Hepatocyte (in vitro differentiated cells): ENCODE results near the gene NXPH4. TPM values are rescaled to one million over a fixed set of nuclear protein-coding genes. Genes with fewer than 3 reads are reported as not detected.

Experiments
- DNase-seq: peaks from one replicate; pipeline ENCODE4 v3.0.0-alpha.2; 2016; ENCODE audit warnings: low spot score
- H2AFZ ChIP-seq: fragments of 200-600 bp; sonication (generic); 2 replicates; pipeline ENCODE4 v1.6.0; 2016; ENCODE audit warnings: antibody characterized with exemption, mild to moderate bottlenecking
- H3K27ac ChIP-seq: fragments of 200-600 bp; sonication (generic); 2 replicates; pipeline ENCODE4 v1.5.1; 2016; ENCODE audit warnings: mild to moderate bottlenecking
- H3K27me3 ChIP-seq: fragments of 200-600 bp; sonication (generic); 2 replicates; pipeline ENCODE4 v1.6.1; 2016
- H3K36me3 ChIP-seq: fragments of 200-600 bp; sonication (generic); replicated peaks from 2 replicates; pipeline ENCODE4 v1.5.1; 2016; ENCODE audit warnings: low read depth; ENCODE audit not compliant: insufficient read depth
- H3K4me1 ChIP-seq: fragments of 200-600 bp; sonication (generic); 2 replicates; pipeline ENCODE4 v1.5.1; 2016; ENCODE audit warnings: mild to moderate bottlenecking, moderate library complexity; ENCODE audit not compliant: insufficient read depth
- H3K4me2 ChIP-seq: fragments of 200-600 bp; sonication (generic); 2 replicates; pipeline ENCODE4 v1.6.0; 2016
- H3K4me3 ChIP-seq: fragments of 200-600 bp; sonication (generic); 2 replicates; pipeline ENCODE4 v1.5.1; 2016; ENCODE audit warnings: mild to moderate bottlenecking
- H3K79me2 ChIP-seq: fragments of 200-600 bp; sonication (generic); 2 replicates; pipeline ENCODE4 v1.6.0; 2017; ENCODE audit warnings: mild to moderate bottlenecking
- H3K9me2 ChIP-seq: fragments of 200-600 bp; sonication (generic); replicated peaks from 2 replicates; pipeline ENCODE4 v1.6.0; 2017; ENCODE audit warnings: mild to moderate bottlenecking; ENCODE audit not compliant: insufficient read depth
- H3K9me3 ChIP-seq: fragments of 200-600 bp; sonication (generic); 2 replicates; pipeline ENCODE4 v1.5.1; 2016; ENCODE audit warnings: low read depth, mild to moderate bottlenecking
- H4K20me1 ChIP-seq: fragments of 200-600 bp; sonication (generic); 2 replicates; pipeline ENCODE4 v1.6.0; 2016; ENCODE audit warnings: mild to moderate bottlenecking; ENCODE audit not compliant: insufficient read depth, poor library complexity, severe bottlenecking
- CTCF ChIP-seq: fragments of 200-600 bp; sonication (generic); IDR thresholded peaks from 2 replicates; pipeline ENCODE4 v1.5.1; 2016; ENCODE audit warnings: antibody characterized with exemption, mild to moderate bottlenecking; ENCODE audit not compliant: poor library complexity
- EZH2 ChIP-seq: fragments of 200-600 bp; sonication (generic); IDR thresholded peaks from 2 replicates; pipeline ENCODE4 v1.6.1; 2016; ENCODE audit warnings: antibody characterized with exemption, mild to moderate bottlenecking, borderline replicate concordance
- EZH2phosphoT487 ChIP-seq: fragments of 200-600 bp; sonication (generic); IDR thresholded peaks from one replicate; pipeline ENCODE4 v1.6.1; 2018; ENCODE audit warnings: antibody characterized with exemption, mild to moderate bottlenecking, low read depth, moderate library complexity; ENCODE audit not compliant: unreplicated experiment, severe bottlenecking
- WGBS: methylation state at CpG from one replicate; pipeline ENCODE4 v1.1.6; 2016; ENCODE audit warnings: low lambda C conversion rate; ENCODE audit errors: missing lambda C conversion rate; 5-methylcytosine and 5-hydroxymethylcytosine counted together
- polyA plus RNA-seq: library from polyadenylated mRNA; unstranded; fragments of >200 nt; fragmentation: Nextera tagmentation; extraction: Ambion mirVana; gene quantifications from 2 replicates; pipeline ENCODE4 v1.2.1, GENCODE V29; 2016
- total RNA-seq: library from RNA; depleted of rRNA; stranded (reverse); fragments of >200 nt; gene quantifications from 2 replicates; pipeline ENCODE4 v1.2.3, GENCODE V29; 2014

The NXPH4 gene
- total and polyA plus RNA-seq, 2 experiments from 2014 or later: 1.1 to 3.3 TPM

DNA sequence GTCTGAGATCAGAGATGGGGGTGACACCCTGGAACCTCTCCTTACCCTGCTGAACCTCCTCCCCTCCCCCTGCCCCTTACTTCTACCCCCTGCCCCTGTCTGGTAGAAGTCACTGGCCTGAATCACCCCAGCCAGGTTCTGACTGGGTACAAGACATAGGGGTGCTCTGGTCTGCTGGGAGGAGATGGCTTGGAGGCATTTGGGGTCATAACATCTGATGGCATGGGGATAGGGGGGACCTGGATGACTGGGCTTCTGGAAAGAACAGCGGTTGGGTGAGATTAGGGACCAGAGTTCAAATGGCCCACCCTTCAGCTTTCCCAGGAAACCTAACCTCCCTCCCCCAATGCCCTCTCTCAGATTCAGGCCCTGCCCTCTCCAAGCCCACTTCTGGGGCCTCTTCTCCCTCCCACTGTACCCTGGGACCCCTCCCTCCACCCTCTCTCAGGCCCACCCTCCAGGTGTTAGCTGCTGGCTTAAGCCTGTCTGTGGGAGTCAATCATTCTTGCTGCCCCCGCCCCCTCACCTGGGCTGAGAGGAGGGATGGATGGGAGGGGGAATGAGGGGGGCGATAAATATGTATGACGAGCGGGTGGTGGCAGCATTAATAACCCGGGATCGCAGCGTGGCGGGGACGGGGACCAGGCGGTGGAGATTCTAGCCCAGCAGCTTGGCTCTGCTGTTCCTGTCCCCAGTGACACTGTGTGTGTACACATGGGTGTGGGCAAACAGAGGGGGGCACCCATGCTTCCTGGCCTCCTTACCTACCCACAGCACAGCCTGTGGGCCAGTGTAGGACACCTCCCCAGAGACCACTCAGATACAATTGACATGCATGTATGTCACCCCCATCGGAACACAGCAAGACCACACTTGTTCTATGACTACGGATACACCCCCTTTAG lies 5.9 kb downstream of the NXPH4 start:
- no peak overlapping the region for H3K4me2 ChIP-seq
- WGBS: 60% methylated on average over 13 of the region's 13 CpGs
- peaks cover 98% of the 10 kb centered on the region for H3K27me3 ChIP-seq
- H3K27ac ChIP-seq: no peak overlapping the region
- H4K20me1 ChIP-seq: no peaks in the 10 kb centered on the region
- peaks cover 37% of the 10 kb centered on the region for H3K4me1 ChIP-seq
- H3K79me2 ChIP-seq: no peaks in the 10 kb centered on the region
- DNase-seq: no peak
- H3K36me3 ChIP-seq: no peaks in the 10 kb centered on the region
- H2AFZ ChIP-seq: no peak overlapping the region
- no peak overlapping the region for H3K4me3 ChIP-seq
- TF ChIP-seq CTCF: no peak
- no peak for TF ChIP-seq EZH2
- no peak for TF ChIP-seq EZH2phosphoT487
- no peaks in the 10 kb centered on the region for H3K9me3 ChIP-seq
- no peaks in the 10 kb centered on the region for H3K9me2 ChIP-seq

DNA sequence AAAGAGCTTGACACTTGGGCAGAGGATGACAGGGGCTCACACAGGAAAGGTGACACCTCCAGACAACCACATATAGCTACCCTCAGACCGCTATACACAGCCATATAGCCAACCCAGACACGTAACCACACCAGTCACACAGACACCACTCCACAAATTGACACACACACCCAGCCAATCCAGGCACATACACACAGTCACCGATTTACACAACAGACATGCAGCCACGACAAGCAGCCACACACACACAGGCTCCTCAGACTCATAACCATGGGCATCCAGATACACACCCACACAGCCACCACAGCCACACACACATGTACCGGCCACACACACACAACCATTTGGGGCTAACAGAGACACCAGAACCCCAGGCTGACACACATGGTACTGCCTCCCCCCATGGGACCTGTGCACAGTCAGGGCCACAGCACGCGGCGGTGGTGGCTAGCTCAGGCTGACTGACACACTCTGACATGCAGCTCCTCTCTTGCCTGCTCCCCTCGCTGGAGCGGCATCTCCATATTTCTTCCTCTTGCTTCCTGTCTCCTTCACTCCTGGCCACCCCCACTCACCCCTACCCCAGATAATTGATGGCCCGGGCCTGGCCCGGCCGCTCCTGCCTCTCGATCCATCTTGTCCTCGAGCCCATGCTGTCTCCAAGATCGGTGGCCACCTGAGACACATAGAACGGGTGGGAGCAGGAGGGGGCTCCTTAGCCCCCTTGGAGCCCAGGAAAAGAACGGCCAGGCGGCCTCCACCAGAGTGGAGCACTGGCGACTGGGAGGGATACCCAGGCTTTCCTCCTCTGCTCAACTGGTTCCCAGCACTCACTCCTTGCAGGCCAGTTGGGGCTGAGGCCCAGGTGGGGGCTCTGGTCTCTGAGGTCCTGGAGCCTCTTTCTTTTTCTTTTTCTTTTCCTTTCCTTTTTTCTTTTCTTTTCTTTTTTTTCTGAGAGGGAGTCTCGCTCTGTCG lies 6.9 kb downstream of the NXPH4 start:
- Histone ChIP-seq H3K4me3 (no peak overlapping the region), H3K4me2 (no peak overlapping the region), H4K20me1 (no peaks in the 10 kb centered on the region), H3K27me3 (peaks cover 97% of the 10 kb centered on the region), H3K9me2 (no peaks in the 10 kb centered on the region), H3K9me3 (no peaks in the 10 kb centered on the region), H2AFZ (no peak overlapping the region), H3K36me3 (no peaks in the 10 kb centered on the region), H3K79me2 (no peaks in the 10 kb centered on the region), H3K27ac (no peak overlapping the region), H3K4me1 (peaks cover 34% of the 10 kb centered on the region)
- TF ChIP-seq CTCF (no peak), EZH2 (no peak), EZH2phosphoT487 (no peak)
- 83% methylated on average over 22 of the region's 22 CpGs for WGBS
- no peak for DNase-seq

GRCh38 chr12:57224278-57224972 lies 7.8 kb downstream of the NXPH4 start:
- Histone ChIP-seq H3K27me3 (peaks cover 87% of the 10 kb centered on the region), H3K9me2 (no peaks in the 10 kb centered on the region), H3K4me2 (no peak overlapping the region), H3K9me3 (no peaks in the 10 kb centered on the region), H4K20me1 (no peaks in the 10 kb centered on the region), H3K4me3 (no peak overlapping the region), H3K79me2 (no peaks in the 10 kb centered on the region), H3K36me3 (no peaks in the 10 kb centered on the region), H3K27ac (no peak overlapping the region), H3K4me1 (peaks cover 28% of the 10 kb centered on the region), H2AFZ (no peak overlapping the region)
- no peak for TF ChIP-seq EZH2phosphoT487
- no peak for TF ChIP-seq CTCF
- TF ChIP-seq EZH2: no peak
- no peak for DNase-seq
- WGBS: 53% methylated on average over 30 of the region's 30 CpGs
